ENCODE data around the gene ABCD3. TPM values are rescaled to one million over a fixed set of nuclear protein-coding genes. Genes with fewer than 3 reads are reported as not detected.

ABCD3 gene
- total RNA-seq, 1 experiment from 2014 or later = 48.8 TPM

- Histone ChIP-seq H2AFZ (ENCODE audit: low read depth, low read length, poor library complexity, severe bottlenecking) (no peak overlapping the region), H3K9me2 (ENCODE audit: insufficient read depth) (no peaks in the 10 kb centered on the region), H3K27me3 (ENCODE audit: insufficient read depth, low read length) (no peaks in the 10 kb centered on the region), H3K4me3 (replicated peaks in 1 of 2; ENCODE audit: low read depth in 1 of 2, low read length in 2 of 2) (no peak overlapping the region), H3K4me1 (ENCODE audit: control insufficient read depth in 1 of 2, insufficient read depth in 2 of 2, low read length in 2 of 2) (no peaks in the 10 kb centered on the region), H4K20me1 (ENCODE audit: insufficient read depth) (no peaks in the 10 kb centered on the region), H3K36me3 (ENCODE audit: control insufficient read depth in 1 of 2, insufficient read depth in 2 of 2, low read length in 2 of 2) (peaks cover 0 to 8% of the 10 kb centered on the region in 2 experiments; a peak in 1 of 4 replicates), H3K27ac (ENCODE audit: low read depth, low read length) (no peak overlapping the region), H3K9me3 (ENCODE audit: control insufficient read depth in 1 of 2, insufficient read depth in 1 of 2, low read depth in 1 of 2, low read length in 2 of 2) (no peaks in the 10 kb centered on the region), H3K79me2 (ENCODE audit: insufficient read depth, low read length) (0 out of 2 replicates have a peak, but pooled peaks cover 4% of the 10 kb centered on the region), H3K9ac (ENCODE audit: low read length) (no peak overlapping the region), H3K4me2 (ENCODE audit: low read length) (no peak overlapping the region)
- ChIA-PET POLR2A (no interaction called here), RAD21 (ENCODE audit: low non-redundant PET in 1 of 2, low total read pairs in 2 of 2, uncharacterized antibody in 2 of 2, unreplicated experiment in 2 of 2) (interaction anchor here in 1 of 2 experiments (1.3 kb wide), 1 partner anchor 127 kb away, joined by 4 read pairs; no protein-coding TSS in a partner anchor), CTCF (interaction anchor here (0.7 to 3.4 kb wide), 14 partner anchors 8 to 438 kb away, joined by 3 to 29 read pairs (median 4); no protein-coding TSS in a partner anchor)
- DNase-seq (ENCODE audit: low read depth, low spot score) (no peak), ATAC-seq (peak; percentile 17; the same call in 1 of the 2 replicates)
- intact Hi-C loops (cut with micrococcal nuclease) = loop anchor here (1.0 to 10.0 kb wide), 3 partner anchors 68 to 437 kb away; no protein-coding TSS in a partner anchor
- TF ChIP-seq FOSL1 (IDR thresholded peaks at IDR 0.05; ENCODE audit: low read depth) (no peak), ZBTB33 (IDR thresholded peaks at IDR 0.05; ENCODE audit: extremely low read depth, insufficient replicate concordance, low read length) (no peak), RAD21 (IDR thresholded peaks at IDR 0.05; ENCODE audit: low read depth) (no peak), SRF (IDR thresholded peaks at IDR 0.05; ENCODE audit: low read depth) (no peak), CBX3 (IDR thresholded peaks at IDR 0.05; ENCODE audit: low read depth) (no peak), TCF7L2 (IDR thresholded peaks at IDR 0.05; ENCODE audit: borderline replicate concordance, extremely low read depth, insufficient read depth, insufficient read length) (no peak), ATF3 (IDR thresholded peaks at IDR 0.05) (no peak), ELF1 (IDR thresholded peaks at IDR 0.05; ENCODE audit: borderline replicate concordance, low read depth) (no peak), JUND (IDR thresholded peaks at IDR 0.05) (no peak), EGR1 (IDR thresholded peaks at IDR 0.05; ENCODE audit: low read depth) (no peak), SP1 (IDR thresholded peaks at IDR 0.05; ENCODE audit: low read depth) (no peak), ZNF274 (IDR thresholded peaks at IDR 0.05; ENCODE audit: low read depth, low read length) (no peak), REST (IDR thresholded peaks at IDR 0.05; ENCODE audit: low read depth) (no peak), EZH2phosphoT487 (IDR thresholded peaks at IDR 0.05; ENCODE audit: borderline replicate concordance) (no peak), POLR2AphosphoS5 (IDR thresholded peaks at IDR 0.05; ENCODE audit: low read depth, low read length) (no peak)
- BruUV-seq (replicated peaks) = no TSS peak
These were observed 45.0 kb downstream of the ABCD3 start for GRCh38 chr1:94463056-94463764.
